ENCODE results near the gene DNAI4. TPM values are rescaled to one million over a fixed set of nuclear protein-coding genes. Genes with fewer than 3 reads are reported as not detected.

The DNAI4 gene
- total RNA-seq, 2 donors from 2014 or later: 11.4 to 12.8 TPM

- TF ChIP-seq, protein P1, sequence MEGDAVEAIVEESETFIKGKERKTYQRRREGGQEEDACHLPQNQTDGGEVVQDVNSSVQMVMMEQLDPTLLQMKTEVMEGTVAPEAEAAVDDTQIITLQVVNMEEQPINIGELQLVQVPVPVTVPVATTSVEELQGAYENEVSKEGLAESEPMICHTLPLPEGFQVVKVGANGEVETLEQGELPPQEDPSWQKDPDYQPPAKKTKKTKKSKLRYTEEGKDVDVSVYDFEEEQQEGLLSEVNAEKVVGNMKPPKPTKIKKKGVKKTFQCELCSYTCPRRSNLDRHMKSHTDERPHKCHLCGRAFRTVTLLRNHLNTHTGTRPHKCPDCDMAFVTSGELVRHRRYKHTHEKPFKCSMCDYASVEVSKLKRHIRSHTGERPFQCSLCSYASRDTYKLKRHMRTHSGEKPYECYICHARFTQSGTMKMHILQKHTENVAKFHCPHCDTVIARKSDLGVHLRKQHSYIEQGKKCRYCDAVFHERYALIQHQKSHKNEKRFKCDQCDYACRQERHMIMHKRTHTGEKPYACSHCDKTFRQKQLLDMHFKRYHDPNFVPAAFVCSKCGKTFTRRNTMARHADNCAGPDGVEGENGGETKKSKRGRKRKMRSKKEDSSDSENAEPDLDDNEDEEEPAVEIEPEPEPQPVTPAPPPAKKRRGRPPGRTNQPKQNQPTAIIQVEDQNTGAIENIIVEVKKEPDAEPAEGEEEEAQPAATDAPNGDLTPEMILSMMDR (IDR thresholded peaks at IDR 0.05): no peak
- Histone ChIP-seq H3K36me3 (no peaks in the 10 kb centered on the region), H3K27ac (no peak overlapping the region), H3K4me1 (no peaks in the 10 kb centered on the region), H3K27me3 (no peaks in the 10 kb centered on the region), H3K4me3 (no peak overlapping the region), H3K9me3 (no peaks in the 10 kb centered on the region), H3K9ac (ENCODE audit: low read depth in 2 of 2, low read length in 2 of 2) (no peak overlapping the region)
- DNase-seq: no peak
- intact Hi-C loops (cut with DNase I): no loop called here
Observed at GRCh38 chr1:66951513-66951912, 26.9 kb upstream of the DNAI4 start.

GRCh38 chr1:66947267-66947666 is 22.6 kb upstream of the DNAI4 start:
- Histone ChIP-seq H3K27me3 (no peaks in the 10 kb centered on the region), H3K9ac (ENCODE audit: low read depth in 2 of 2, low read length in 2 of 2) (no peak overlapping the region), H3K9me3 (no peaks in the 10 kb centered on the region), H3K4me3 (no peak overlapping the region), H3K4me1 (no peaks in the 10 kb centered on the region), H3K36me3 (no peaks in the 10 kb centered on the region), H3K27ac (no peak overlapping the region)
- no peak for DNase-seq
- intact Hi-C loops (cut with DNase I): no loop called here
- TF ChIP-seq, protein P1 (IDR thresholded peaks at IDR 0.05): no peak

DNA sequence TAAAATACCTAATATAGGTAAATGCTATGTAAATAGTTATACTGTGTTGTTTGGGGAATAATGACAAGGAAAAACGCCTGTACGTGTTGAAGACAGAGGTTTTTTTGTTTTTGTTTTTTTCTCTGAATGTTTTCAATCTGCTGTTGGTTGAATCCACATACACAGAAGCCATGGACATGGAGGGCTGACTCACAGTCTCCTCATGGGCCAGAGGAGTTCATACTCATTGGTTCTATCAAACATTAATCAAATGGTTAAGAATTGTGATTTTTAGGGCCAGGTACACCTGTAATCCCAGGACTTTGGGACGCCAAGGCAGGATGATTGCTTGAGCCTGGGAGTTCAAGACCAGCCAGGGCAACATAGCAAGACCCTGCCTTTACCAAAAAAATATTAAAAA is 20.7 kb upstream of the DNAI4 start:
- intact Hi-C loops (cut with DNase I): no loop called here
- TF ChIP-seq, protein P1 (IDR thresholded peaks at IDR 0.05): no peak
- Histone ChIP-seq H3K9ac (ENCODE audit: low read depth in 2 of 2, low read length in 2 of 2) (no peak overlapping the region), H3K4me1 (no peaks in the 10 kb centered on the region), H3K4me3 (no peak overlapping the region), H3K27ac (no peak overlapping the region), H3K9me3 (no peaks in the 10 kb centered on the region), H3K27me3 (no peaks in the 10 kb centered on the region), H3K36me3 (no peaks in the 10 kb centered on the region)
- no peak for DNase-seq

GRCh38 chr1:66944330-66945274 is 19.9 kb upstream of the DNAI4 start:
- DNase-seq: no peak
- Histone ChIP-seq H3K9me3 (no peaks in the 10 kb centered on the region), H3K9ac (ENCODE audit: low read depth in 2 of 2, low read length in 2 of 2) (no peak overlapping the region), H3K4me3 (no peak overlapping the region), H3K27ac (no peak overlapping the region), H3K36me3 (no peaks in the 10 kb centered on the region), H3K27me3 (no peaks in the 10 kb centered on the region), H3K4me1 (no peaks in the 10 kb centered on the region)
- TF ChIP-seq, protein P1 (IDR thresholded peaks at IDR 0.05): no peak
- intact Hi-C loops (cut with DNase I): no loop called here

- Histone ChIP-seq H3K4me3 (no peak overlapping the region), H3K36me3 (no peaks in the 10 kb centered on the region), H3K27ac (no peak overlapping the region), H3K27me3 (no peaks in the 10 kb centered on the region), H3K4me1 (peaks cover 2% of the 10 kb centered on the region), H3K9ac (ENCODE audit: low read depth in 2 of 2, low read length in 2 of 2) (no peak overlapping the region), H3K9me3 (no peaks in the 10 kb centered on the region)
- intact Hi-C loops (cut with DNase I): no loop called here
- TF ChIP-seq, protein P1 (IDR thresholded peaks at IDR 0.05): no peak
- DNase-seq: no peak
Observed at GRCh38 chr1:66943361-66943969, 18.8 kb upstream of the DNAI4 start.
